ENCODE data around the gene TBC1D8.

DNA sequence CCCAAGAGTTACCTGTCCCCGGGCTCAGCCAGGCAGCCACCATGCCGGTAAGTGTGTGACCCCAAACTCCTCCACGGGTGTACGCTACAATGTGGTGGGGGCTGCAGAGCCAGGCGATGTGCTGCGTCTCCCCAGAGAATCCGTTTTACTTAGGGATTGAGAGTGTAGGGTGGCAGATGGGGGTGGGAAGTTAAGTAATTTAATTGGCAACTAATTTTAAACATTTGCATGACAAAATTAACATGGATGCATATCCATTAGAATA is 175.7 kb downstream of the TBC1D8 start:
- TF ChIP-seq, protein P1, sequence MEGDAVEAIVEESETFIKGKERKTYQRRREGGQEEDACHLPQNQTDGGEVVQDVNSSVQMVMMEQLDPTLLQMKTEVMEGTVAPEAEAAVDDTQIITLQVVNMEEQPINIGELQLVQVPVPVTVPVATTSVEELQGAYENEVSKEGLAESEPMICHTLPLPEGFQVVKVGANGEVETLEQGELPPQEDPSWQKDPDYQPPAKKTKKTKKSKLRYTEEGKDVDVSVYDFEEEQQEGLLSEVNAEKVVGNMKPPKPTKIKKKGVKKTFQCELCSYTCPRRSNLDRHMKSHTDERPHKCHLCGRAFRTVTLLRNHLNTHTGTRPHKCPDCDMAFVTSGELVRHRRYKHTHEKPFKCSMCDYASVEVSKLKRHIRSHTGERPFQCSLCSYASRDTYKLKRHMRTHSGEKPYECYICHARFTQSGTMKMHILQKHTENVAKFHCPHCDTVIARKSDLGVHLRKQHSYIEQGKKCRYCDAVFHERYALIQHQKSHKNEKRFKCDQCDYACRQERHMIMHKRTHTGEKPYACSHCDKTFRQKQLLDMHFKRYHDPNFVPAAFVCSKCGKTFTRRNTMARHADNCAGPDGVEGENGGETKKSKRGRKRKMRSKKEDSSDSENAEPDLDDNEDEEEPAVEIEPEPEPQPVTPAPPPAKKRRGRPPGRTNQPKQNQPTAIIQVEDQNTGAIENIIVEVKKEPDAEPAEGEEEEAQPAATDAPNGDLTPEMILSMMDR (IDR thresholded peaks at IDR 0.05) = no peak
- TF ChIP-seq EZH2 (IDR thresholded peaks at IDR 0.05) (no peak), EZH2phosphoT487 (IDR thresholded peaks at IDR 0.05) (no peak)

All from neural progenitor cell (in vitro differentiated cells).